ENCODE results near the gene LDLRAD4.

DNA sequence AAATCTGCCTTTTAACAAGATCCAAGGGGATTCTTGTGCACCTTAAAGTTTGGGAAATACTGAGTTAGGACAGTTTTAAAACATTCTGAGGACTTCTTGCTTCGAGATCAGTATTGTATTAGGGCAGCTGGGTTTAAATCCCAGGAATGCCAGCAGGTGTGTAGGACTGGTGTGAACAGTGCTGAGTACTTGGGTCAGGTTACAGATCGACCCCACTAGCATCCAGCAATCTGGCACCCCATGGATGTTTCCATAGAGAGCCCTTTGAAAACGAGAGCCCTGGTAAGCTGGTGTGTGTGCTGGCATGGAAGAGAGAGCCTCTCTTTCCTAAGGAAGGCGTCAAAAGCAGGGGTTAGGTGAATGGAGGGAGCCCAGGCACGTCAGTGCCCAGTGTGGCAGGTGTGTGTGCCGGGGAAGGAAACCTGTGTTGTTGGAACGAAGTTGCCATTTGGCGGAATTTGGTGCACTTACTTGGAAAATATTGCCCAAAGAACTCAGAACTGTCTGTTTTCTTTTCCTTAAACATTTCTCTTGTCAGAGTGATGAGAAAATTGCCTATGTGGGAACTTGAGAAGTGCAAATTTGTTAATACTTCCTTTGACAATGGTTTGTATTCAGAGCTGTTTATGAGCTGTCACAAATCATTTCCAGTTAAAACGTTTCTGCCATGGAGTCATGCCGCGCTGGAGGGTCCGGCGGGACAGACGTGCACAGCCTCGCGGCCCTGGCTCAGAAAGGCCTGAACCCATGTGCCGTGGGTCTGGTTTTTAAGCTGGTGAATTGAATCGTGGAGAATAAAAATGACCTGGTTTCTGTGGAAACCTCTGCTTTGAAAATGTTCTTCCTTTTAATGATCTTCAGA lies 38.1 kb downstream of the LDLRAD4 start:
- TF ChIP-seq, protein P1, sequence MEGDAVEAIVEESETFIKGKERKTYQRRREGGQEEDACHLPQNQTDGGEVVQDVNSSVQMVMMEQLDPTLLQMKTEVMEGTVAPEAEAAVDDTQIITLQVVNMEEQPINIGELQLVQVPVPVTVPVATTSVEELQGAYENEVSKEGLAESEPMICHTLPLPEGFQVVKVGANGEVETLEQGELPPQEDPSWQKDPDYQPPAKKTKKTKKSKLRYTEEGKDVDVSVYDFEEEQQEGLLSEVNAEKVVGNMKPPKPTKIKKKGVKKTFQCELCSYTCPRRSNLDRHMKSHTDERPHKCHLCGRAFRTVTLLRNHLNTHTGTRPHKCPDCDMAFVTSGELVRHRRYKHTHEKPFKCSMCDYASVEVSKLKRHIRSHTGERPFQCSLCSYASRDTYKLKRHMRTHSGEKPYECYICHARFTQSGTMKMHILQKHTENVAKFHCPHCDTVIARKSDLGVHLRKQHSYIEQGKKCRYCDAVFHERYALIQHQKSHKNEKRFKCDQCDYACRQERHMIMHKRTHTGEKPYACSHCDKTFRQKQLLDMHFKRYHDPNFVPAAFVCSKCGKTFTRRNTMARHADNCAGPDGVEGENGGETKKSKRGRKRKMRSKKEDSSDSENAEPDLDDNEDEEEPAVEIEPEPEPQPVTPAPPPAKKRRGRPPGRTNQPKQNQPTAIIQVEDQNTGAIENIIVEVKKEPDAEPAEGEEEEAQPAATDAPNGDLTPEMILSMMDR (conservative IDR thresholded peaks at IDR 0.05; ENCODE audit: low read depth in 2 of 2), result no peak
- TF ChIP-seq, protein P2, sequence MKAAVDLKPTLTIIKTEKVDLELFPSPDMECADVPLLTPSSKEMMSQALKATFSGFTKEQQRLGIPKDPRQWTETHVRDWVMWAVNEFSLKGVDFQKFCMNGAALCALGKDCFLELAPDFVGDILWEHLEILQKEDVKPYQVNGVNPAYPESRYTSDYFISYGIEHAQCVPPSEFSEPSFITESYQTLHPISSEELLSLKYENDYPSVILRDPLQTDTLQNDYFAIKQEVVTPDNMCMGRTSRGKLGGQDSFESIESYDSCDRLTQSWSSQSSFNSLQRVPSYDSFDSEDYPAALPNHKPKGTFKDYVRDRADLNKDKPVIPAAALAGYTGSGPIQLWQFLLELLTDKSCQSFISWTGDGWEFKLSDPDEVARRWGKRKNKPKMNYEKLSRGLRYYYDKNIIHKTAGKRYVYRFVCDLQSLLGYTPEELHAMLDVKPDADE (IDR thresholded peaks at IDR 0.05), result no peak
- TF ChIP-seq EZH2 (IDR thresholded peaks at IDR 0.05; ENCODE audit: low read depth, unreplicated experiment), result no peak
- no peak for TF ChIP-seq CREB1 (CRISPR knock-in tag; IDR thresholded peaks at IDR 0.05; ENCODE audit: low read depth)
- TF ChIP-seq REST (IDR thresholded peaks at IDR 0.05; ENCODE audit: unreplicated experiment), result no peak
- no peak for TF ChIP-seq POLR2AphosphoS5 (IDR thresholded peaks at IDR 0.05; ENCODE audit: low read depth)
- no peak for TF ChIP-seq EZH2phosphoT487 (IDR thresholded peaks at IDR 0.05; ENCODE audit: unreplicated experiment)

Data from GM23338 (cell line).